Stimulated activated CD8-positive, alpha-beta memory T cell treated with anti-CD3 and anti-CD28 coated beads, Interleukin-7, amount 100 ng/mL, for 1 hour (primary cell): ENCODE data around the gene ZER1.
A peak's percentile ranks its signal among the peaks of the same experiment; 100 is the strongest.

Source experiments
- DNase-seq, 2 donors: peaks; one replicate each; pipeline ENCODE4 v3.0.0-alpha.2; 2020; ENCODE audit warnings: low read depth in 2 of 2

The ZER1 gene

GRCh38 chr9:128735373-128735772, 36.4 kb downstream of the ZER1 start:
- no peak for DNase-seq

- no peak for DNase-seq
Observed at GRCh38 chr9:128733256-128733655, 38.5 kb downstream of the ZER1 start.

GRCh38 chr9:128732576-128732975, 39.2 kb downstream of the ZER1 start:
- DNase-seq, result no peak

- no peak for DNase-seq
Observed at GRCh38 chr9:128731691-128732090, 40.0 kb downstream of the ZER1 start.

GRCh38 chr9:128731093-128731492, 40.6 kb downstream of the ZER1 start:
- no peak for DNase-seq

GRCh38 chr9:128729766-128730517, 41.8 kb downstream of the ZER1 start:
- DNase-seq, result no peak

- no peak for DNase-seq
Observed at GRCh38 chr9:128729302-128729701, 42.4 kb downstream of the ZER1 start.

- DNase-seq, result no peak
Observed at GRCh38 chr9:128728298-128728697, 43.4 kb downstream of the ZER1 start.

GRCh38 chr9:128727640-128728248, 44.0 kb downstream of the ZER1 start:
- no peak for DNase-seq

- DNase-seq, result no peak
Observed at GRCh38 chr9:128724744-128725211, 46.9 kb downstream of the ZER1 start.

- DNase-seq, result peak; percentile 95 to 96
Observed at GRCh38 chr9:128723866-128724743, 47.6 kb downstream of the ZER1 start, which contains the start of gene ZDHHC12. Gene ZDHHC12 (minus strand): TSS chr9:128724127. CDS start chr9:128724093, 34 bp downstream.

GRCh38 chr9:128723352-128723865, 48.3 kb downstream of the ZER1 start:
- no peak for DNase-seq

- no peak for DNase-seq
Observed at GRCh38 chr9:128722380-128723351, 49.1 kb downstream of the ZER1 start.

- DNase-seq, result no peak
Observed at GRCh38 chr9:128721487-128722010, 50.2 kb downstream of the ZER1 start.

- no peak for DNase-seq
Observed at GRCh38 chr9:128720841-128721486, 50.8 kb downstream of the ZER1 start.

GRCh38 chr9:128719919-128720605, 51.7 kb downstream of the ZER1 start:
- DNase-seq, result no peak

GRCh38 chr9:128718475-128718874, 53.3 kb downstream of the ZER1 start:
- no peak for DNase-seq

GRCh38 chr9:128718047-128718446, 53.7 kb downstream of the ZER1 start:
- no peak for DNase-seq

- DNase-seq, result no peak
Observed at GRCh38 chr9:128716581-128717254, 55.0 kb downstream of the ZER1 start.
